Nephron (organoid): ENCODE measurements around the gene CREG1.
A peak's percentile ranks its signal among the peaks of the same experiment; 100 is the strongest.

Source experiments
- H3K27ac Mint-ChIP-seq, 3 experiments: 2 replicates each; pipeline ENCODE4 v1.8.0; 2020; ENCODE audit warnings: mixed read lengths in 3 of 3, mild to moderate bottlenecking in 2 of 3, moderate library complexity in 1 of 3
- H3K27me3 Mint-ChIP-seq: 2 replicates; pipeline ENCODE4 v1.8.0; 2021; ENCODE audit warnings: low read depth, mild to moderate bottlenecking, moderate library complexity, mixed read lengths
- H3K36me3 Mint-ChIP-seq: 2 replicates; pipeline ENCODE4 v1.8.0; 2020; ENCODE audit warnings: low read depth, mixed read lengths
- H3K4me1 Mint-ChIP-seq: 2 replicates; pipeline ENCODE4 v1.8.0; 2020; ENCODE audit warnings: mixed read lengths
- H3K4me3 Mint-ChIP-seq, 3 experiments: 2 replicates each; pipeline ENCODE4 v1.8.0; 2020; ENCODE audit warnings: mild to moderate bottlenecking in 3 of 3, mixed read lengths in 3 of 3, moderate library complexity in 2 of 3
- H3K9me3 Mint-ChIP-seq: 2 replicates; pipeline ENCODE4 v1.8.0; 2020; ENCODE audit warnings: mixed read lengths
- TF ChIP-seq, protein P1 (sequence below), 3 experiments: fragments of 200-600 bp; sonication (generic); IDR thresholded peaks; one replicate each; pipeline ENCODE4 v1.5.0; 2021; ENCODE audit warnings: antibody characterized with exemption in 3 of 3; ENCODE audit not compliant: unreplicated experiment in 3 of 3

CREG1 gene

DNA sequence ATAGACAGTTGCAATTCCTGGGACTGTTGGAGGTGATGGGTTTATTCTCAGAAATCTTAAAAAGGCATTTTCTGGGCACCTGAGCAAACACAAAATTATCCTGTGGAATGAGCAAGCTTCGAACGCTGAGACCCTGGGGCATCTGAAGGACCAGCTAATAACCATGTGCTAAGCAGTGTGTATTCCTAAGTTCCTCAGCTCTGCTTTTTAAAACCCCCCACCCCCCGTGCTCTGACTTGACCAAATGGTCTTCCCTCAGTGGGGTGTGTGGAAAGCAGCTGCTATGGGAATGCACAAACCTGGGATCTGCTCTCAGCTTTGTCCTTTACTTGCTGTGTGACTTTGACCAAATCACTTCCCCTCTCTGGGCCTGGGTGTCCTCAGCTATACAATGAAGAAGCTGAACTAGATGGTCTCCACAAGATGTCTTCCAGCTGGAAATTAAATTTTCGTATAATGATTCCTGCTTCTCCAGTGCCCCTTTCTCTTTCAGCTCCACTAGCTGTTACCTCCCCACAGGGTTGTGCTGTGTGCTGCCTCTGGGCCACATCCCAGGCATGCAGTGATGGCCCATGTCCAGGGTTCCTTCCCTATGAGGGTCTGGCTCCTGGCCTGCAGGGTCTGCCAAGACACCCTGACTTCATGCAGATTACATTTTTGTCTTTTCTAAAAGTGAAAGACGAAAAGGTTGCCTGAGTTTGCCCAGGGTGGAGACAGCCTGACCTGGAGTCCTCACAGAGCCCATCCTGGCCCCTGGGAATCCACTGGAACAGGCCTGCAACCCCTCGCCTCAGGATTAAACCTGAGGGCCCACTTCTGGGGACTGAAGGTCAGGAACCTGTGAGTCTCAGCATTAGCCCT, 20.4 kb downstream of the CREG1 start:
- peaks cover 3% of the 10 kb centered on the region for H3K27me3 Mint-ChIP-seq
- H3K36me3 Mint-ChIP-seq: no peaks in the 10 kb centered on the region
- no peak overlapping the region for H3K4me3 Mint-ChIP-seq
- H3K9me3 Mint-ChIP-seq: no peaks in the 10 kb centered on the region
- H3K27ac Mint-ChIP-seq: no peak overlapping the region
- H3K4me1 Mint-ChIP-seq: peaks cover 23% of the 10 kb centered on the region
- TF ChIP-seq, protein P1, sequence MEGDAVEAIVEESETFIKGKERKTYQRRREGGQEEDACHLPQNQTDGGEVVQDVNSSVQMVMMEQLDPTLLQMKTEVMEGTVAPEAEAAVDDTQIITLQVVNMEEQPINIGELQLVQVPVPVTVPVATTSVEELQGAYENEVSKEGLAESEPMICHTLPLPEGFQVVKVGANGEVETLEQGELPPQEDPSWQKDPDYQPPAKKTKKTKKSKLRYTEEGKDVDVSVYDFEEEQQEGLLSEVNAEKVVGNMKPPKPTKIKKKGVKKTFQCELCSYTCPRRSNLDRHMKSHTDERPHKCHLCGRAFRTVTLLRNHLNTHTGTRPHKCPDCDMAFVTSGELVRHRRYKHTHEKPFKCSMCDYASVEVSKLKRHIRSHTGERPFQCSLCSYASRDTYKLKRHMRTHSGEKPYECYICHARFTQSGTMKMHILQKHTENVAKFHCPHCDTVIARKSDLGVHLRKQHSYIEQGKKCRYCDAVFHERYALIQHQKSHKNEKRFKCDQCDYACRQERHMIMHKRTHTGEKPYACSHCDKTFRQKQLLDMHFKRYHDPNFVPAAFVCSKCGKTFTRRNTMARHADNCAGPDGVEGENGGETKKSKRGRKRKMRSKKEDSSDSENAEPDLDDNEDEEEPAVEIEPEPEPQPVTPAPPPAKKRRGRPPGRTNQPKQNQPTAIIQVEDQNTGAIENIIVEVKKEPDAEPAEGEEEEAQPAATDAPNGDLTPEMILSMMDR (IDR thresholded peaks at IDR 0.05; ENCODE audit: unreplicated experiment in 3 of 3): no peak

DNA sequence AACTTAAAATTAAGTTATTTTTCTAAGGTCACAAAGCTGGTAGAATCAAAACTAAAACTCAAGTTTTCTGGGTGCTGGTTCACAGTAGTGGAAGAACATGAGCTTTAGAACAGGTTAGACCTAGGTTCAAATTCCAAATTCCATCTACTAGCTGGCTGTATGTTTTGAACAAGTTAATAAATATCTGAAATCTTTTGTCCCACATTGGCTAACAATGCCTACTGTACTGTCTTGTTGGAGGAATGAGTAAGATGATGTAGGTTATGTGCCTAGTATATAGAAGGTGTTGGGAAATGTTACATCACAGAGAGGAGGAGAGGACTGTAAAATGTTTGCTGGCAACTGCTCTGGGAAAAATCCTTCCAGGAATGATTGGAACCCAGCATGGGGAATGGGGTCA, 21.2 kb downstream of the CREG1 start:
- H3K4me1 Mint-ChIP-seq: peaks cover 23% of the 10 kb centered on the region

DNA sequence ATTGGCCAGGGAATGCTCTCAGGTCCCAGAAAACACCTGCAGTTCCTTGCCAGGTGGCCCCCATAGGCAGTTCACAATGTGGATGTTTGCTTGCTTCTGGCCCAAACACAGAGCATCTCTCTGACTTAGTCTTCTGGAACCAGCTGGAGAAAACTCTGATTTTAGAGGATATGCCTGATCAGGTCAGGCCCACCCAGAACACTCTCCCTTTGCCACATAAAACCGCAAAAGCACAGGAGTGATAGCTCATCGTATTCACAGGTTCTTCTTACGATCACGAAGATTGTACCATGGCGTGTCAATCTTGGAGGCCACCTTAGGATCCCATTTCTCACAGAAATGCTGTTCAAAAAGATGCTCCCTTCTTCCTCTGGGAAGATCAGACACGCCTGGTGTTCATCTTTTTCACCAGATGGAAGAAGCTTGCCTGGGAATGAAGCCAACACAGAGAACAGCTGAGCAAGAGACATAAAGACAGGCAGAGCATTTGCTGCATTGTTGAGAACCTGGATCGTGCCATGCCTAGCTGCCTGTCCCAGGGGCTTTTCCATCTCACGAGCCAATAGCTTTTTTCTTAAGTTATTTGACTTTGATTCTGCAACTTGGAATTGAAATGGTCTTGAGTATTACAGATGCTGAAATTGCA, 23.6 kb downstream of the CREG1 start:
- TF ChIP-seq, protein P1 (IDR thresholded peaks at IDR 0.05; ENCODE audit: unreplicated experiment in 3 of 3): no peak
- peaks cover 29% of the 10 kb centered on the region for H3K4me1 Mint-ChIP-seq
- no peak overlapping the region for H3K27ac Mint-ChIP-seq
- no peaks in the 10 kb centered on the region for H3K36me3 Mint-ChIP-seq
- H3K27me3 Mint-ChIP-seq: peaks cover 3% of the 10 kb centered on the region
- H3K4me3 Mint-ChIP-seq: peak overlapping the region in 2 of 3 experiments; percentile 19 to 69
- H3K9me3 Mint-ChIP-seq: no peaks in the 10 kb centered on the region

More for the DNA sequence above, 21.2 kb downstream of the CREG1 start:
- TF ChIP-seq, protein P1 (IDR thresholded peaks at IDR 0.05; ENCODE audit: unreplicated experiment in 3 of 3): no peak
- Mint-ChIP-seq H3K27me3 (peaks cover 3% of the 10 kb centered on the region), H3K9me3 (no peaks in the 10 kb centered on the region), H3K4me3 (no peak overlapping the region), H3K36me3 (no peaks in the 10 kb centered on the region), H3K27ac (peak overlapping the region; percentile 5 to 52 (median 42))

DNA sequence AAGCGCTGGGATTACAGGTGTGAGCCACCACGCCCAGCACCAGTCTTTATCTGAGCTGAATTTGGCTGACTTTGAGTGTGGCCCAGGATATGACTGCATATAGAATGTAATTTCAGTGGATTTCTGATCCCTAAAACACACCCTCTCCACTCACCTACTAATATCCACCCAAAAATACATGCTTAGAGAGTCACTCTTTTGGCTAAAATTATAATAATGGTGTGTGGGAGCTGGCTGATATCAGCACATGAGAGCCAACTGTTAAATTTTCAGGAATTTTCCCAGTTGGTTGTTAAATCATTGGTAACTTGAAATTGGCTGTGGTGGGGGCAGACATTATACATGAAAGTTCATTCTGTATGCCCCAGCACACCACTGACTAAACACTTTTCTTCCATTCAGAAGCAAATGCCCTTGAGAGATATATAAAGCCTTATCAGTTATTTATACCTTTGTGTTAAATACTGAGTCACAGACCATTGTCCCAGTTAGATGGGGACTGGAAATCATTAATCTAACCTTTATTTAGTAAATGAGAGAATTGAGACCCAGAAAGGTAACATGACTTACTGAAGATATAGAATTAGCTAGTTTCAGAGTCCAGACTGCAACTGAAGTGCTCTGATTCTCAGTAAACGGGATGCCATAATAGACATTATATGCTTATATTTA, 25.4 kb downstream of the CREG1 start:
- peaks cover 6% of the 10 kb centered on the region for H3K9me3 Mint-ChIP-seq
- TF ChIP-seq, protein P1 (IDR thresholded peaks at IDR 0.05; ENCODE audit: unreplicated experiment in 3 of 3): no peak
- no peaks in the 10 kb centered on the region for H3K36me3 Mint-ChIP-seq
- no peaks in the 10 kb centered on the region for H3K27me3 Mint-ChIP-seq
- peaks cover 27% of the 10 kb centered on the region for H3K4me1 Mint-ChIP-seq
- no peak overlapping the region for H3K27ac Mint-ChIP-seq
- H3K4me3 Mint-ChIP-seq: no peak overlapping the region

DNA sequence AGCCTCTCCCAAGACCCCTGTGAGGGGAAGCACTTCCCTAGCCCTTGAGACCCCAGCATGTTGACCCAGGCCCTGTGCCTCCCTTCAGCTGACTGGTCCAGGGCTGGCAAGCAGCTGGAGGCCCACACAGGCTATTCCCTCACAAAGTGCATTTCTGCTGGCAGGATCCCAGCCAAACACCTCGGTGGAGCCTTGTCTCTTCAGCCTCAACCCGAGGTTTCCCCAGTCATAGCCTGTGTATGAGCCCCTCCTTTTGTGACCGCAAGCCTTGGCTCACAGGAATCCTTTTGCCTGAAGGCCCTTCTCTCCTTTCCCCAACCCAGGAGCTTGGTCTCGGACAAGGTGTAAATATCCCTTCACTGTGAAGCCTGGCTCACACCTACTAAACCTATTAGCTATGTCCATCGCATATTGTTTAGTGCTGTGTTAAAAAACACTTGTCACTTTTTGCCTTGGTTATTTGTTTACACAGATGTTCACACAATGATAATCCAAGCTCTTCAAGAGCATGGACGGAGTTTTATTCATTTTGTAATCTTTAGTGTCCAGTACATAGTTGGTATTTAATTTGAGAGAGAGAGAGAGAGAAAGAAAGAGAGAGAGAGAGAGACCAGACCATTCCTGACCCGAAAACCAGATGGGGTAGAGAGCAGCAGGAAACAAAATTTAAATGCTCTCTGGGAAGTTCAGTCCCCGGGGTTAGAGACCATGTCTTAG, 26.7 kb downstream of the CREG1 start:
- no peak overlapping the region for H3K27ac Mint-ChIP-seq
- H3K9me3 Mint-ChIP-seq: peaks cover 14% of the 10 kb centered on the region
- peaks cover 19% of the 10 kb centered on the region for H3K4me1 Mint-ChIP-seq
- H3K4me3 Mint-ChIP-seq: peak overlapping the region in 1 of 3 experiments; percentile 6
- TF ChIP-seq, protein P1 (IDR thresholded peaks at IDR 0.05; ENCODE audit: unreplicated experiment in 3 of 3): no peak
- no peaks in the 10 kb centered on the region for H3K27me3 Mint-ChIP-seq
- no peaks in the 10 kb centered on the region for H3K36me3 Mint-ChIP-seq
